GM12892 (cell line): ENCODE results near the gene DLG2.

ENCODE experiments used
- POLR2A ChIP-seq: IDR thresholded peaks from 2 replicates; pipeline ENCODE4 v1.6.1; 2011; ENCODE audit warnings: low read depth, low read length, control low read depth
- POLR2AphosphoS5 ChIP-seq: IDR thresholded peaks from 2 replicates; pipeline ENCODE4 v1.6.1; 2011; ENCODE audit warnings: low read depth, low read length, control low read depth

DNA sequence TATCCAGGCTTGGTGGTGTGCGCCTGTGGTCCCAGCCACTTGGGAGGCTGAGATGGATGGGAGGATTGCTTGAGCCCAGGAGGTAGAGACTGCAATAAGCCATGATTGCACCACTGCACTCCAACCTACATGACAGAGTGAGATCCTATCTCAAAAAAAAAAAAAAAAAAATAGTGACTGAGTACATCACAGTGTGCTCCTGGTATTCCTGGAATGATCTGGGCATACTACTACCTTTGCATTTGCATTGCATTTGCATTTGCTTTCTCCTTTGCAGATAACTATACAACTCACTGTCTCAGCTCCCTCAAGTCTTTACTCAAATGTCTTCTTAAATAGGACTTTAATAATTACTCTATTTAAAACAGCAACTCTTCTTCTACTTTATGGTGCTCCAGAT, 51.8 kb downstream of the DLG2 start:
- no peak for TF ChIP-seq POLR2AphosphoS5
- no peak for TF ChIP-seq POLR2A
